ENCODE results near the gene PHAX.
"Not testable (repeated sequence)": the region's sequence is repeated elsewhere in the genome, so short reads cannot be mapped to it uniquely, and the experiment has no call there.

Gene PHAX

DNA sequence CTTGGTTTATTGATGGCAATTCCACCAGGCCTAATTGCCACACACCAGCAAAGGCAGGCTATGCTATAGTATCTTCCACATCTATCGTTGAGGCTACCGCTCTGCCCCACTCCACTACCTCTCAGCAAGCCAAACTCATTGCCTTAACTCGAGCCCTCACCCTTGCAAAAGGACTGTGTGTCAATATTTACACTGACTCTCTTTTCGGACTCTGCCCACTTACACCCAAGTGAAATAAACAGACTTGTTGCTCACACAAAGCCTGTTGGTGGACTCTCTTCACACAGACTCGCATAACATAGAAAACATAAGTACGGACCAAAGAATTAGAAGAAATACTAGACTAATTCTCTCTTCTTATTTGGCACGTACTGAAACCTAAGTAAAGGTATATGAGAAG lies 48.3 kb downstream of the PHAX start:
- H3K27me3 ChIP-seq (ENCODE audit: insufficient read depth, low read length) = not testable (repeated sequence)

DNA sequence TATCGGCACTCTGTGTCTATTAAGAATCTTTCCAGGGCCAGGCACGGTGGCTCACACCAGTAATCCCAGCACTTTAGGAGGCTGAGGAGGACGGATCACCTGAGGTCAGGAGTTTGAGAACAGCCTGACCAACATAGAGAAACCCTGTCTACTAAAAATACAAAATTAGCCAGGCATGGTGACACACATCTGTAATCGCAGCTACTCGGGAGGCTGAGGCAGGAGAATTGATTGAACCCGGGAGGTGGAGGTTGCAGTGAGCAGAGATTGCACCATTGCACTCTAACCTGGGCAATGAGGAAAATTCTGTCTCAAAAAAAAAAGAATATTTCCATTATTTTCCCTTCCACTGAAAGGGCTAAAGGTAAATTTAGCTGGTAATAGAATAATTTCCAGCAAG lies 49.0 kb downstream of the PHAX start:
- not testable (repeated sequence) for H3K27me3 ChIP-seq (ENCODE audit: insufficient read depth, low read length); H2AFZ ChIP-seq (ENCODE audit: low read depth, low read length); H3K36me3 ChIP-seq (ENCODE audit: insufficient read depth, low read length); H3K4me1 ChIP-seq (ENCODE audit: insufficient read depth, low read length); H3K4me3 ChIP-seq (ENCODE audit: low read length); H3K9me3 ChIP-seq (ENCODE audit: low read length)

More for the DNA sequence above, 48.3 kb downstream of the PHAX start:
- H2AFZ ChIP-seq (ENCODE audit: low read depth, low read length); H3K4me3 ChIP-seq (ENCODE audit: low read length); H3K4me1 ChIP-seq (ENCODE audit: insufficient read depth, low read length); H3K36me3 ChIP-seq (ENCODE audit: insufficient read depth, low read length); H3K9me3 ChIP-seq (ENCODE audit: low read length): not testable (repeated sequence)

DNA sequence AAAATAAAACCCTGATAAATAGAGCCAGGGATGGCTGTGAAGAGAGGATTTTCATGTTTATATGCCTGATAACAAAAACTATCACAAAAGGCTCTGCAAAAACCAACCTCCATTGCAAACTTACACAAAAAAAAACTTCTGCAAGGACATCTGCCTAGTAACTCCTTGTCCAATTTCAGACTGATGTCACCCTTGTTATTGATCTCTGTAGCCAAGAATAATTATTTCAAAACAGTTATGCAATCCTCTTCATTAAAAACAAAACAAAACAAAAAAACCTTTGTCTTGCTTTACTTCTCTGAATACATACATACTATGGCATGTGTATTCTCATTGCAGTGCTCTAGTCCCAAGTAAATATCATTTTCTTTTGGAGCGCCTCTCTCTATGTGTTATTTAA lies 49.7 kb downstream of the PHAX start:
- no peaks in the 10 kb centered on the region for H3K9me3 ChIP-seq (ENCODE audit: low read length)
- H2AFZ ChIP-seq (ENCODE audit: low read depth, low read length) = no peak overlapping the region
- peaks cover 2% of the 10 kb centered on the region for H3K4me1 ChIP-seq (ENCODE audit: insufficient read depth, low read length)
- no peak overlapping the region for H3K4me3 ChIP-seq (ENCODE audit: low read length)
- H3K36me3 ChIP-seq (ENCODE audit: insufficient read depth, low read length) = no peaks in the 10 kb centered on the region
- H3K27me3 ChIP-seq (ENCODE audit: insufficient read depth, low read length) = no peaks in the 10 kb centered on the region

DNA sequence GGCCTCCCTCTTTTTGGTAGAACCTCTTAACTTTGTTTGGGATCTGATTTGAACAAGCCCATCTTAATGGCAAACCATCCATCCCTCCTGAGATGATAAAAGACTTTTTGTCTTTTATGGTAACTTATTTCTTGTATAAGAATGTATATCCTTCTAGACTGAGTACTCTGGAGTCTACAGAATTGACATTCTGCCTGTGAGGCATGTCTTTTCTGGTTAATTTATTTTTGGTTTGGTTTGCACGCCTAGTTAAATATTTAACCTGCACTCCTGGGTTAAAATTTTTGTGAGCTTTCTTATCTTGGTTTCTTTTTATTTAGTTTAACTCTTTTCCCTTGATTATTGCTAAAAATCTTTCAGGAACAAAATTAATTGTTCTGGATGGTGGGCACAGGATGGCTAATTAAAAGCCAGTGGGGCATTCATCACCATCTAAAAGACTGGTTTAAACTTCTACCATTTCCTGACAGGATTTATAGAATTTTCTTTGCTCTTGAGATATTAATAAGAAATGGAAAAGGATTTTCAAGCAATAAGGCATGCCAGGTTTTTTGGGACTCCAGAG lies 50.3 kb downstream of the PHAX start:
- Histone ChIP-seq H3K27me3 (ENCODE audit: insufficient read depth, low read length) (no peaks in the 10 kb centered on the region), H2AFZ (ENCODE audit: low read depth, low read length) (no peak overlapping the region)

DNA sequence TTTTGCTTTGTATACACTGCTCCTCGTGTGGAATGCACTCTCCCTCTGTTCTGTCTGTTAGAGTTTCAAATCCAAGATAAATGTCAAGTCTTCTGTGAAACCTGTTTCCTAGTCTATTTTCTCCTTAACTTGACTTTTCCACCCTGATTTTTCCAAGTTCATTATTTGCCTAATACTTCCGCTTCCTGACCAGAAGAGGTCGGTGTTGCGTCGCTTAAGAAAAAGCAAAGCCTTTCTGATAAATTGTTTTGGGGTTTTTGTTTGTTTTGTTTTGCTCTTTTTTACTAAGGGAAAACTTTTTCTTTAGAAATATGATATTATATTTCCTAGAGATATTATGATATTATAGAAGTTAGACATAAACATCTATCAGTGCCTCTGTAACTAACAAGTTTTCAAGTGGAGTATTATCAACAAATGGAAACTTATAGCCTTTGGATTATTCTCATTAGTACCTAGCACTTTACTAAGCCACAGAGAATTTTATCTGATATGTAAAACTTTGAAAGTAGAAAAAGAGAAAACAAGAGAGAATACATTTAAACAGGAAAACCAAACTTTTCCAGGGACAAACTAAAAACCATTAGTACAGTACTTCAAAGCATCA lies 55.8 kb downstream of the PHAX start:
- no peaks in the 10 kb centered on the region for H3K36me3 ChIP-seq (ENCODE audit: insufficient read depth, low read length)
- H2AFZ ChIP-seq (ENCODE audit: low read depth, low read length) = no peak overlapping the region
- H3K27me3 ChIP-seq (ENCODE audit: insufficient read depth, low read length) = no peaks in the 10 kb centered on the region

More for the DNA sequence above, 50.3 kb downstream of the PHAX start:
- peaks cover 2% of the 10 kb centered on the region for H3K4me1 ChIP-seq (ENCODE audit: insufficient read depth, low read length)
- no peaks in the 10 kb centered on the region for H3K9me3 ChIP-seq (ENCODE audit: low read length)
- no peak overlapping the region for H3K4me3 ChIP-seq (ENCODE audit: low read length)
- H3K36me3 ChIP-seq (ENCODE audit: insufficient read depth, low read length) = no peaks in the 10 kb centered on the region

DNA sequence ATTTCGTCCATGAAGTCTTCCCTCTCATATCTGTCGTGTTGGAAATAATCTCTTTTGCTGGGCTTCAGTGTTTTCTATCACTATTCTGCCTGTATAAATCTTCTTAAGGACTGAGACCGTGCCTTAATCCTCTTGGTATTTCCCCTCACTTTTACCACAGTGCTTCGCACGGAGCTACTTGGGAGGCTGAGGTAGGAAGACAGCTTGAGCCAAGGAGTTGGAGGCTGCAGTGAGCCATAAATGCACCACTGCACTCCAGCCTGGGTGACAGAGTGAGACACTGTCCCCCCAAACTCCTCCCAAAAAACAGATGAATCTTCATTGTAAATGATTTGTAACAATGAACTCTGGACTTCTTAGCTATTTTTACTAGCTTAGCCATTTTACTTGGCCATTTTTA lies 57.8 kb downstream of the PHAX start:
- Histone ChIP-seq H2AFZ (ENCODE audit: low read depth, low read length) (no peak overlapping the region), H3K4me1 (ENCODE audit: insufficient read depth, low read length) (peaks cover 2% of the 10 kb centered on the region), H3K9me3 (ENCODE audit: low read length) (no peaks in the 10 kb centered on the region), H3K4me3 (ENCODE audit: low read length) (no peak overlapping the region), H3K27me3 (ENCODE audit: insufficient read depth, low read length) (no peaks in the 10 kb centered on the region), H3K36me3 (ENCODE audit: insufficient read depth, low read length) (no peaks in the 10 kb centered on the region)

More for the DNA sequence above, 55.8 kb downstream of the PHAX start:
- H3K9me3 ChIP-seq (ENCODE audit: low read length) = no peaks in the 10 kb centered on the region
- H3K4me1 ChIP-seq (ENCODE audit: insufficient read depth, low read length) = peaks cover 2% of the 10 kb centered on the region
- no peak overlapping the region for H3K4me3 ChIP-seq (ENCODE audit: low read length)

DNA sequence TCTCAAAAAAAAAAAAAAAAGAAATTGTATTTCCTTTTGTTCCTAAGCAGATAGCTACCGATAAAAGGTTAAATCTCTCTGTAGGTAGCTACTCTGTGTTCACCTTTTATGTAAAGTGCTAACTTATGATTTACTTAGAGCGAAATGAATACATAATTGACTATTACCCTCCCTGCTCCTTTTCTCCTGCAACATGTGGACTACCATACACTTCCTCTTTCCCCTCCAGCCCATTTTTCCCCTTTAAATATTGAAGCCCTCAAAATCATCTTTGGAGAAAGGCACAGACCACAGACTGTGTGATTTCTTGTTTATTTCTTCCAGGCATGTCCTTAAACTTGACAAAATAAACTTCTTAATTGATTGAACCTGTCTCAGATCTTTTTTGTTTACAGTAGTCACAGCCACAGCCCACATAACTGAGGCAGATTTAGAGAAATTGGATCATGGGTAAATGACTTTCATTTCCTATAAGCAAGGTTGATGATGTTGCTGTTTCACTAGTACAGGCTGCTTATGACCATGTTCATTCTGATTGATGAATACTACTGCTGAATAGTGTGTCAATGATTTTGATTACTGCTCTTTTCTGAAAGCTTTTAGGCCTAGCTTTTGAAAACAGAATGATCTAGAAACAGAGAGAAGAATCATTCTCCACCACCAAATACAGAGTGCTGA lies 59.2 kb downstream of the PHAX start:
- Histone ChIP-seq H3K9me3 (ENCODE audit: low read length) (no peaks in the 10 kb centered on the region), H3K4me1 (ENCODE audit: insufficient read depth, low read length) (no peaks in the 10 kb centered on the region), H2AFZ (ENCODE audit: low read depth, low read length) (no peak overlapping the region), H3K27me3 (ENCODE audit: insufficient read depth, low read length) (no peaks in the 10 kb centered on the region), H3K36me3 (ENCODE audit: insufficient read depth, low read length) (no peaks in the 10 kb centered on the region), H3K4me3 (ENCODE audit: low read length) (no peak overlapping the region)

DNA sequence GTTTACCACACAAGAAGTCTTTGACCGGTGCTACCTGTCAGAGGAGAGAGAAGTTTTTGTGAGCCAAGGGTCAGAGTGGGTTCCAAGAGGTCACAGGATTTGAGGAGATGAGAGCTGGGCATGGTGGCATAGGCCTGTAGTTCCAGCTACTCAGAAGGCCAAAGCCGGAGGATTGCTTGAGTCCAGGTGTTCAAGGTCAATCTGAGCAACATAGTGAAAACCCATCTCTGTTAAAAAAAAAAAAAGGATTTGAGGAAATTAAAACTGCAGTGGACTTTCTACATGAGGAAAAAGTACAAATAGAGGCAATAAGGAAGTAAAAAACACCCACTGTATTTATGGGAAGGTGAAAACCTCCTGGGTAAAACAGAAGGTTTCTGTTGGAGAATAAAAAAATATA lies 63.8 kb downstream of the PHAX start:
- H3K4me1 ChIP-seq (ENCODE audit: insufficient read depth, low read length) = no peaks in the 10 kb centered on the region
- H3K36me3 ChIP-seq (ENCODE audit: insufficient read depth, low read length) = no peaks in the 10 kb centered on the region
- H2AFZ ChIP-seq (ENCODE audit: low read depth, low read length) = no peak overlapping the region
- no peaks in the 10 kb centered on the region for H3K9me3 ChIP-seq (ENCODE audit: low read length)
- no peaks in the 10 kb centered on the region for H3K27me3 ChIP-seq (ENCODE audit: insufficient read depth, low read length)
- no peak overlapping the region for H3K4me3 ChIP-seq (ENCODE audit: low read length)

DNA sequence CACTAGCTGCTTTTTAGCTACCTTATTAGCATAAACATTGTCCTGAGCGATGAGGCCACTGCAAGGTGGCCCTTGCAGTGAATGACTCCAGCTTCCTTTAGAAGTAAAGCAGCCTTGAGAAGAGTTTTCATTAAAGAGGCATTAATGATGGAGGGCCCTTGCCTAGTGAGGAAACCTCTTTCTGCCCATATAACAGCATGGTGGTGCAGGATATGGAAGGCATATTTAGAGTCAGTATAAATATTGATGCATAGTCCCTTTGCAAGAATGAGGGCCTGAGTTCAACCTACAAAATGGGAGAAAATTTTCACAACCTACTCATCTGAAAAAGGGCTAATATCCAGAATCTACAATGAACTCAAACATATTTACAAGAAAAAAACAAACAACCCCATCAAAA lies 69.4 kb downstream of the PHAX start:
- H3K4me1 ChIP-seq (ENCODE audit: insufficient read depth, low read length) = not testable (repeated sequence)

DNA sequence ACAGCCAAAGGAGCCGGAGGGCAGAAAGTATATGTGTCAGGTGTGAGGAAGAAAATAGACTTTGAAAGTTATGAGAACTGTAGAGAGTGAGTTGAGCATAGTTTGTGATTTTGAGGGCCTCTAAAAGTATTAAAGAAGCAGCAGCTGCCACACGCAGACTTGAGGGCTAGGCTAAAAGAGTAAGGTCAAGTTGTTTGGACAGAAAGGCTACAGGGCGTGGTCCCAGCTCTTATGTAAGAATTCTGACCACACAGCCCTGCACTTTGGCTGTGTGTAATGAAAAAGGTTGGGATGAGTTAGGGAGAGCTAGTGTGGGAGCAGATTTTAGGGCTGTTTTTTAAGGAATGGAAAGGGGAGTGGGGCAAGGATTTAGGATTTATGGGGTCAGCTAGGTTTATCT lies 70.9 kb downstream of the PHAX start:
- H2AFZ ChIP-seq (ENCODE audit: low read depth, low read length) = not testable (repeated sequence)

More for the DNA sequence above, 69.4 kb downstream of the PHAX start:
- not testable (repeated sequence) for H3K27me3 ChIP-seq (ENCODE audit: insufficient read depth, low read length); H3K9me3 ChIP-seq (ENCODE audit: low read length); H2AFZ ChIP-seq (ENCODE audit: low read depth, low read length); H3K36me3 ChIP-seq (ENCODE audit: insufficient read depth, low read length); H3K4me3 ChIP-seq (ENCODE audit: low read length)

DNA sequence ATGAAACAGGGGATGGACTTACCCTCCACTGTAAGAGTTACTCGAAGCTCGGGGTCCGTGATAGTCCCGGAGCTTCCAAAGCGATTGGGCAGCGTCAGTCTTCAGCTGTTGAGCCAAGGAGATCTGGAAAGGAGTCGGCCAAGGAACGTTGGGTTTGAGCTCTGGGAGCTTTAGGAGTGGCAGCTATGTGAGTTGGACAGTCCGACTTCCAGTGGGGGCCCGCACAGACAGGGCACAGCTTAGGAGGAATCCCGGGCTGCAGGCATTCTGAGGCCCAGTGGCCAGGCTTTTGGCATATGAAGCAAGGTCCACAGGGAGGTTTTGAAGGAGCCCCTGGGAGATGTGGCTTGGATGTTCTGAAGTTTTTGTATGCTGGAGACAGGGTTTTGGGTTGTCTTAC lies 72.7 kb downstream of the PHAX start:
- no peaks in the 10 kb centered on the region for H3K27me3 ChIP-seq (ENCODE audit: insufficient read depth, low read length)
- H3K36me3 ChIP-seq (ENCODE audit: insufficient read depth, low read length) = no peaks in the 10 kb centered on the region
- H2AFZ ChIP-seq (ENCODE audit: low read depth, low read length) = no peak overlapping the region
- no peaks in the 10 kb centered on the region for H3K4me1 ChIP-seq (ENCODE audit: insufficient read depth, low read length)
- H3K4me3 ChIP-seq (ENCODE audit: low read length) = no peak overlapping the region
- no peaks in the 10 kb centered on the region for H3K9me3 ChIP-seq (ENCODE audit: low read length)

More for the DNA sequence above, 70.9 kb downstream of the PHAX start:
- not testable (repeated sequence) for H3K27me3 ChIP-seq (ENCODE audit: insufficient read depth, low read length); H3K4me1 ChIP-seq (ENCODE audit: insufficient read depth, low read length); H3K9me3 ChIP-seq (ENCODE audit: low read length); H3K36me3 ChIP-seq (ENCODE audit: insufficient read depth, low read length); H3K4me3 ChIP-seq (ENCODE audit: low read length)

DNA sequence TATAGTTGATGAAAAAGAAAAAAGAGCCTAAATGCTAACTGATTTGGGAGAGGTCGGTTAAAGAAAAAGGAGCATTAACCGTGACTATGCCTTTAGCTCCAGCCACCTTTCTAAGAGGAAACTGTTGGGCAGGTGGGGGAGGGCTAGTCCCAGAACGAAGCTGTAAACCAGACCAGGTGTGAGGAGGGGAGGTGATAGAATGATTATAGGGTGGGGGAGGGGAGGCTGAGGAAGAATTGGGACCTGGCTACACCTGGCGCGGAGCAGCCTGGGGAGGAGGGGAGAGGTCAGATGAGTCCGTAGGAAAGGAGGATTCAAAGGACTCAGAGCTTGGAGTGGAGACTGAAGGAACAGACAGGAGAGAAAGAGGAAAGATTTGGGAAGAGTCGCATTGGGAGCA lies 73.4 kb downstream of the PHAX start:
- no peak overlapping the region for H3K4me3 ChIP-seq (ENCODE audit: low read length)
- H3K9me3 ChIP-seq (ENCODE audit: low read length) = no peaks in the 10 kb centered on the region
- H2AFZ ChIP-seq (ENCODE audit: low read depth, low read length) = no peak overlapping the region
- H3K27me3 ChIP-seq (ENCODE audit: insufficient read depth, low read length) = no peaks in the 10 kb centered on the region
- H3K36me3 ChIP-seq (ENCODE audit: insufficient read depth, low read length) = no peaks in the 10 kb centered on the region
- no peaks in the 10 kb centered on the region for H3K4me1 ChIP-seq (ENCODE audit: insufficient read depth, low read length)

DNA sequence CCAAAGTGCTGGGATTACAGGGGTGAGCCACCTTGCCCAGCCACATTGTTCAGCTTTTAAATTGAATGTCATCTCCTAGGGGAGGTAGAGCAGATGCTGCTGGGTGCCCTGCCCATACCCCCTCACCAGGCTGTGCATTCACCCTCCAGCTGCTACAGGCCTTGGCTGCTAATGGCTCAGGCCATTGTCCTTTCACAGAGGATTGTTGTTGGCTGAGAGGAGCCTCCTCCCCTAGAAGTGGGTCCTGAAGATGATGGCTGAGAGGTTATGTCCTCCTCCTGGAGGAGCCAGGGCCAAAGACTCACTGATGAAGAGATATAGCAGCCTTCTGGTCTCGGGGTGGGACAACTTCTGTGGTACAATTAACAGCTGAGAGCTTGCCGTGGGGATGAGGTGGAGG lies 74.6 kb downstream of the PHAX start:
- Histone ChIP-seq H2AFZ (ENCODE audit: low read depth, low read length) (no peak overlapping the region), H3K9me3 (ENCODE audit: low read length) (no peaks in the 10 kb centered on the region)

More for the DNA sequence above, 74.6 kb downstream of the PHAX start:
- no peak overlapping the region for H3K4me3 ChIP-seq (ENCODE audit: low read length)
- H3K27me3 ChIP-seq (ENCODE audit: insufficient read depth, low read length) = no peaks in the 10 kb centered on the region
- H3K4me1 ChIP-seq (ENCODE audit: insufficient read depth, low read length) = no peaks in the 10 kb centered on the region
- H3K36me3 ChIP-seq (ENCODE audit: insufficient read depth, low read length) = no peaks in the 10 kb centered on the region

All from neuron (in vitro differentiated cells).